Fibroblast of pulmonary artery (primary cell): Measurements from ENCODE around the gene OSM.

ENCODE experiments used
- DNase-seq: peaks from one replicate; pipeline ENCODE4 v3.0.0-alpha.2; 2010; ENCODE audit warnings: low read depth
- H3K4me3 ChIP-seq: replicated peaks from 2 replicates; pipeline ENCODE4 v1.5.1; 2011; ENCODE audit warnings: low read depth, mild to moderate bottlenecking, control low read depth, low read length, moderate library complexity
- CTCF ChIP-seq: IDR thresholded peaks from 2 replicates; pipeline ENCODE4 v1.5.1; 2011; ENCODE audit warnings: mild to moderate bottlenecking, control low read depth, low read length, inconsistent platforms; ENCODE audit errors: missing control alignments

Gene OSM

GRCh38 chr22:30262917-30263741, 3.5 kb downstream of the OSM start:
- peak; percentile 70 for DNase-seq
- no peak overlapping the region for H3K4me3 ChIP-seq
- peak; percentile 91 for TF ChIP-seq CTCF

- H3K4me3 ChIP-seq = no peak overlapping the region
- no peak for DNase-seq
- TF ChIP-seq CTCF = no peak
These were observed 4.5 kb downstream of the OSM start for GRCh38 chr22:30262112-30262511.

GRCh38 chr22:30261134-30261533, 5.5 kb downstream of the OSM start:
- no peak for TF ChIP-seq CTCF
- DNase-seq = no peak
- H3K4me3 ChIP-seq = no peak overlapping the region

GRCh38 chr22:30260682-30261081, 6.0 kb downstream of the OSM start:
- no peak overlapping the region for H3K4me3 ChIP-seq
- DNase-seq = no peak
- TF ChIP-seq CTCF = no peak

GRCh38 chr22:30260276-30260675, 6.4 kb downstream of the OSM start:
- TF ChIP-seq CTCF = no peak
- DNase-seq = no peak
- no peak overlapping the region for H3K4me3 ChIP-seq

GRCh38 chr22:30254314-30254713, 12.3 kb downstream of the OSM start:
- no peak overlapping the region for H3K4me3 ChIP-seq
- no peak for TF ChIP-seq CTCF
- DNase-seq = no peak

GRCh38 chr22:30253205-30253852, 13.3 kb downstream of the OSM start:
- no peak overlapping the region for H3K4me3 ChIP-seq
- peak; percentile 70 for DNase-seq
- TF ChIP-seq CTCF = no peak
